Activated T-helper 9 cell treated with anti-CD3 and anti-CD28 coated beads, Interleukin-2, amount 50 U/mL, for 16 hours (primary cell): Measurements from ENCODE around the gene ELMO2.

ENCODE experiments used
- DNase-seq: peaks from one replicate; pipeline ENCODE4 v3.0.0-alpha.2; 2020; ENCODE audit warnings: low read depth

The ELMO2 gene

GRCh38 chr20:46406200-46406985, at the start of gene ELMO2:
ELMO2 (minus strand) TSS chr20:46406615; CDS start chr20:46394482, 12,133 bp downstream.
- DNase-seq = peak; percentile 95

- no peak for DNase-seq
These were observed 49.3 kb upstream of the ELMO2 start for GRCh38 chr20:46455729-46456128.

DNA sequence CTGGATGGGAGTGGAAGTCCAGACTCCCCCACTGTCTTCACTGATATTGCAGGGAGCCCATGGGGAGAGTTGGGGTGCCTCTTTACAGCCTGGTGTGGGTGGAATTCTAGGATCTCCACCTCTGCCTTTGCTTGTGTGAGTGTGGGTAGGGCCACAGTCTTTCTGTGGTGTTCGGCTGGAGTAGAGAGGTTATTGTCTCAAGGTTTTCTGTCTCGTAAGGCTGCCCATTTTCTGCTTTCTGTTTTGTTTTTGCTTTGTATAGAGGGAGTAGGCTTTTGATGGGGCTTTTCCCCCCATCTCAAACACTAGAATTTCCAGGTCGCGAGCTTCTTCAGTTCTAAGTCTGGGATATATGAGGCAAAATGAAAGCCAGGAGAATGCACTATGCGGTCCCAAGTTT, 40.4 kb upstream of the ELMO2 start:
- no peak for DNase-seq

DNA sequence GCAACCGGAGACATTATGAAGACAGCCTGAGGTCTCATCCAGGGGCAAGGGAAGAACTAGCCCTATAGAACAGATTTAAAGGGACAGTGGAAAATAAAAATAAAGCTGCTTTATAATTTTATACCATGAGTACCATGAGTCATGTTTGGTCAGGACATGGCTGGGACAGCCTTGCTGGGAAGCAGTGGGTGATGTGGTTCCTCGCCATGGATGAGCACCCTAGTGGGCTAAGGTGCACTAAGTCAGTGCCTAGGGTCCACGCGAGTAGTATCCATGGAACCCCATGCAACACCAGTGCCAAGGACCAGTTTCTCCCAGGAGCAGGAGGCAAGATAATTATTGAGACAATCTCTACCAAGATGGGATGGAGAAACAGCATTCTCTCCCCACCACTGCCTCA, 33.4 kb upstream of the ELMO2 start:
- DNase-seq = no peak

GRCh38 chr20:46438156-46438750, 31.8 kb upstream of the ELMO2 start:
- no peak for DNase-seq

DNA sequence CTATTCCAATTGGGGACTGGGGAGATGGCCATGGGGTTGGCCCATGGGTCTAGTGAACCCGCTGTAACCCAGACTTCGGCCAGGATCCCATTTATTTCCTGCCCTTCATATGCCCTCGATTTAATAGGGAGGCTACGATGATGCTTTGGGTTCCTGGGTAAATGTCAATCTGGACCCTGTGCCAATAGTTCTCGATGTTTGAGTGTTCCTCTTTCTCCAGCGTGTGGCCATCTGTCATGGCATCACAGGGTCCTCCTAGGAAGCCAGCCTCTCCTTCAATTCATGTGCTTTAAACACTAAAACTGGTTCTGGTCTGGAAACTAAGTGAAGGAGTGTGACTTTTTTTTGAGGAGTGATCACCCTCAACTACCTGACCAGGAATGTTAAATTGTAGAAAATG, 28.7 kb upstream of the ELMO2 start:
- no peak for DNase-seq

DNA sequence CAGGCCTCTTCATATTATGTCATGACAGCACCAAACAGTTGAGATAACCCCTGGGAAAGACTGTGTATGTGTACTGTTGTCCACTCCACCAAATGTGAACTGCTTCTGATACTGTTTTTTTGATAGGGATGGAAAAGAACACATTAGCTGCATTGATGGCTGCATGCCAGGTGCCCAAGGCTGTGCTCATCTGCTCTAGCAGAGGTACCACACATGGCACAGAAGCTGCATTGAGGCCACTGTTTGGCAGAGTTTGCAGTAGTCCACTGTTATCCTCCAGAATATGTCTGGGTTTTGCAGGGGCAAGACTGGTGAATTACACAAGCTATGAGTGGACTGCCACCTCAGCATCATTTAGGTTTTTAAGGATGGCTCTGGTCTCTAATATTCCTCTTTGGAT, 28.2 kb upstream of the ELMO2 start:
- no peak for DNase-seq

GRCh38 chr20:46433051-46433450, 26.6 kb upstream of the ELMO2 start:
- DNase-seq = no peak

DNA sequence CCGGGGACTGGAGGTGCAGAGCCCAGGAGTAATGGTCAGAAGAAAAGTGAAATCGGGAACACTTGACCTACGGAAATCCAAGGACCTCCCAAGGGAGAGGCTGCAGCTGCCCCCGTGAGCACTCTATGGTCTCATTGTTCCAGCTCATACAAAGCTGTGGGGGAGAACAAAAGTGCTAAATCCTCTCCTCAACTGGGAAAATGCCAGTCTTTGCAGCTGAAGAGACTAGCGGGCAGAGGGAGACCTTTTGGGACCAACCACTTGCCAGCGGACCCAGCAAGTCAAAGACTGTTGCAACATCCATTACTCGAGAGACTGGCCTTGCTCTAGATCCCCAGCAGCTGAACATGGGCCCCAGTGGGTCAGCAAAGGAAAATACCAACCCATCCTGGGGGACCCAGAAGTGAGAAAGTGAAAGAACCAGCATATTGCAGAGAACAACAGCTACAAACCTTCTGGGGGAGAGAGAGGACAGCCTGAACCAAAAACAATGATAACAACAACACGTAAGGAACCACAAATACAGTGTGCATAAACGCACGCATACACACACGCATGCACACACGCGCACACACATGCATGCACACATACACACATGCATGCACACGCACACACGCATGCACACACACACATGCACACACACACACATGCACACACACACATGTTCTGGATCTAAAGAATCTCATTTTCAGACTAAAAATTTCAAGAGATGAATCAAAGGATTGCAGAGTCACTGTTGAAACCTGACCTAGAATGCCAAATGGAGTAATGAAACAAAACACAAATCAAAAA, 24.7 kb upstream of the ELMO2 start:
- no peak for DNase-seq

- no peak for DNase-seq
These were observed 21.0 kb upstream of the ELMO2 start for GRCh38 chr20:46427384-46427783.

DNA sequence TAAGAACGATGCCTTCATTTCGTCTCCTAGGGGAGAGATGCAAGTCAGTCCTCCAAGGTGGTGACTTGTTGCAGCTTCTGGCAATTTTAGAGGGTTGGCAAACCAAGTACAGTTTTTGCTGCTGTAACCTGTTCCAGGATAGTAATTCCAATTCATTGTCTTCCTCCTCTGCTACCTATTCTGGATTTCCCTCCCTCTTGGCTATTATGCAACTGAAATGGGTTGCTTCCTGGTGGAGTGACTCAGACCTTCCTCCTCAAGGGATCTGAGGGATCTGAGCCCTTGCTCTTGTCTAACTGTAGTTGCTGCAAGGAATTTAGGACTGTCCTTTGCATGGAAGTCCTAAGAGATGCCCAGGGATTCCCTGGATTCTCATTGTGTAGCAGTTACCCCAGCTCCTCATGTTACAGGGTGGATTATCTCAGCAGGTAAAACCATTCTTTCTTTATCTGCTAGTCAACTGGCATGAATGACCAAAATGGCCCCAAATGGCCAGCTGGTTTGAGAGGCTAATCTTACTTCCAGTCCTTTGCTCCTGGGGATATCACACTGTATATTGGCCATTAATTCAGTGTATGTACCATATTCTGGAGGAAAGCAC, 17.6 kb upstream of the ELMO2 start:
- no peak for DNase-seq

DNA sequence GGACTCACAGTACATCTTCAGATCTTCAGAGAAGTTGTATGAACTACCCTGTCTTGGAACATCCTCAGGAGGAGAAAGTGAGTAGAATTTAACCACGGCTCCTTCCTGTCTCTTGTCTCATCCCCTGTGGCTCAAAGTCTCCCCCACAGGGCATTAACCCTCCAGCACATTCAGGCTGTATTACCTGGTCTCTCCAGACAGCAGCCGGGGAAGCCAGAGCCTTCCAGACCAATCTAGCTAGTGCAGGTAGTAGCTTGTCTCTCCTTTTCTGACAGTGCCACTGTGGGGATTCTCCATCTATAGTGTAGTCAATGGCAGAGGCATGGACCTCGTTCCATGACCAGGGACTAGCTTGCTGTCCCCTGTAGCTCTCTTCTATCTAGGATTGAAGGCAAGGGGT, 16.9 kb upstream of the ELMO2 start:
- DNase-seq = no peak

- no peak for DNase-seq
These were observed 14.5 kb upstream of the ELMO2 start for GRCh38 chr20:46420878-46421277.

DNA sequence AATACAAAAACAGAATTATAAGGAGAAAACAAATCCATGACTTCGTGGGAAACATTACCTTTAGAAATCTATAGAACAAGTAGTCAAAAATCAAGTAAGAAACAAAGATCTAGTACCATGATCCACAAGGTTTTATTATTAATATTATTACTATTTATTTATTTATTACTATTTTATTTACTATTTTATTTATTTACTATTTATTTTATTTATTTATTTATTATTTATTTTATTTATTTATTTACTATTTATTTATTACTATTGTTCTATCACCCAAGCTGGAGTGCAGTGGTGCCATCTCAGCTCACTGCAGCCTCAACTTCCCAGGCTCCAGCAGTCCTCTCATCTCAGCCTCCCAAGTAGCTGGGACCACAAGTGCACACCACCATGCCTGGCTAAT, 13.5 kb upstream of the ELMO2 start:
- no peak for DNase-seq

DNA sequence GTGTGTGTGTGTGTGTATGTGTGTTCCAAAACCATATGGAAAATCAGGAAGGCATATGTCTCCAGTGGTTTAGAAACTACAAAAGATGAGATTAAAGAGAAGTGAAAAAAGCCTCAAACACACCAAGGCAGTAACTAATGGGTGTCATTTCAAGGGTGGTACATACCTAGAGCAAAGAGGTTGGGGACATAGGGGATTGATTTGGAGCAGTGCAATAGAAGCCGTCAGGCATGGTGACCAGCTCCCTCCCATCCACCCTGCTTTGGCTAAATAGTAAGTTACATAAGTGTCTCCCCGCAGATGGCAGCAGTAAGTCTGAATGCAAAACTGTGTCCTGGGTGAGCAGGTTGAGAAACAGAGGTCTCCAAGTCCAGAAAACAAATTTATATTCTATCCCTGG, 10.4 kb upstream of the ELMO2 start:
- no peak for DNase-seq

- no peak for DNase-seq
These were observed 10.0 kb upstream of the ELMO2 start for GRCh38 chr20:46416421-46416820.

- DNase-seq = no peak
These were observed 9.4 kb upstream of the ELMO2 start for GRCh38 chr20:46415773-46416172.

DNA sequence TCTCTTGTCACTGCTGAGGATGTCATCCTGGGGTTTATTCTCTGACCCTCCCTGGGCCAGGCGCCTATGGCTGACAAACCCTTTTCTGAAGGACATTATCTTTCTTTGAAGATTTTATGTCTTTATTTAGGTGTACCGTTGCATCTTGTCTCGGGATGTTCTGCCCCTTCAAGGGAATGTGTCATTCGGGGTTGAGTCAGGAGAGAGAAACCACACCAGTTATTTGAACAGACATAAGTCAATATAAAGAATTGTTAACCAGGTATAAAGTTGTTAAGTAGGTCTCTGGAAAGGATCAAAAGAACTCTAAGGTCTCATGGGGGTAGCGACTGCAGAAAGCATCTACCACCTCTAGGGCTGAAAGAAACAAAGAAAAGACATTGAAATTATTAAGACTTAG, 8.2 kb upstream of the ELMO2 start:
- no peak for DNase-seq

DNA sequence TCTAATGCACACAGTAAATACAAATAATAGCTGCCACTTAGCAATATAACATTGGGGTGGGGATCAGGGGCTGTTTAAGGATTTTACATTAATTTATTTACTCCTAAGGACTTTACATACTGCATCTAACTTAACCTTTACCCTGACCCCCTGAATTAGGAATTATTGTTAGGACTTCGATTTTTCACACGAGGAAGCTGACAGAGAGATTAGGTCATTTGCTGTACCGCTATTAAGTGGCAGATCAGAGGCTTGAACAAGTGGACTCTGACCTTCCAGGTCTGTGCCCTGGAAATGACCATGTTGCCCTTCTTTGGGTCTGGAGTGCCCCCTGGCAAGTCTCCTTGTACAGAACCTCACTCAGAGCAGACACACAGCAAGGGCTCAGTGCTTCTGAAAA, 5.2 kb upstream of the ELMO2 start:
- no peak for DNase-seq

GRCh38 chr20:46408281-46408731, 1.9 kb upstream of the ELMO2 start:
- no peak for DNase-seq

GRCh38 chr20:46407671-46407996, 1.2 kb upstream of the ELMO2 start:
- DNase-seq = no peak

DNA sequence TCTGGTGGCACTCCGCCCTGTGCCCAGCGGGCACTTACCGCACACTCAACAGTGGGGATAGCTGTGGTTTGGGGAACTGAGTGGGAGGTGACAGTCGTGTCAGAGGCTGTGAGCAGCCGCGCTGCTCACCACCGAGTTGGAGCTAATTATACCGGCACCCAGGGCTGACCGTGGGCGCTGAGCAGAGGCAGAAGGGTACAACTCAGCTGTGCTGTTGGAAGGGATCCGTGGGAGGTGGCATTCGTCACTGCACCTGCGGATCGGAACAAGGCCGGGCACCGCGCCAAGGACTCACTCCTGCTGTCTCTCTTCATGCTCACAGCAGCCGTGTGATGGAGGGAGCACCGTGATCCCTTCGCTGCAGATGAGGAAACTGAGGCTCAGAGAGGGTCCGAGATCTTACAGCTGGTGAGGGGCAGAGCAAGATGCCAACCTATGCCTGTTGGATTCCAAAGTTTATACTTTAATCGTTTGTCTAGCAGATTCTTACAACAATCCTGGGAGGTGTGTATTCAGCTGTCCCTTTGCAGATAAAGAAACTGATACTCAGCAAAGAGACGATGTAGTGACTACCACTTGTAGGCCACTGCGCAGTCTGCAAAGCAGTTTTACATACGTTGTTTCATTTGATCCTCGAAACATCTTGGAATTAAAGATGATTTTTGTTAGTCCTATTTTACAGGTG, 713 bp upstream of the ELMO2 start:
- peak; percentile 88 for DNase-seq
